ENCODE measurements around the gene DNAAF2. TPM values are rescaled to one million over a fixed set of nuclear protein-coding genes. Genes with fewer than 3 reads are reported as not detected.

Gene DNAAF2
- polyA plus RNA-seq, 2 donors, result 2.3 to 5.2 TPM

DNA sequence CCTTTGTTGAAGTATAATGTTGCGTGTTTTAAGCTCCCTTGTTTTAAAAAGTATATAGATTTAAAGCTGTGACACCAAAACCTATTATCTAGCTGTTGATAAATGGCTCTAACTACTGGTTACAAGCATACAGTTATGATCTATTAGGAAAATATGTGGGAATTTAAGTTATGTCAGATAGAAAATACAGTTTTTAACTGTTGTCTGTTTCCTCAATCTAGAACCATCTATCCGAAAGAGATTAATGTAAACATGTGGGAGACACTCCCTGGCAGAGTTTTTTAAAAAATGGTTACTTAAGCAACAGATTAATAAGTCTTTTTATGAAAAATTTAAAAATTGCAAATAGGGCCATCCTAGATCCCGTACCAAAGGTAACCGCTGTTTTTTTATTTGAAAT is 22.8 kb downstream of the DNAAF2 start:
- 89 to 91% methylated on average over 4 of the region's 4 CpGs for WGBS, 2 donors
- Histone ChIP-seq H3K9me3 (ENCODE audit: control insufficient read depth in 2 of 2, insufficient read depth in 1 of 2, low read depth in 1 of 2, low read length in 1 of 2) (no peaks in the 10 kb centered on the region), H3K36me3 (ENCODE audit: control insufficient read depth in 2 of 2, insufficient read depth in 2 of 2, low read length in 1 of 2) (no peaks in the 10 kb centered on the region), H3K4me3 (ENCODE audit: low read depth in 1 of 2, low read length in 2 of 2) (no peak overlapping the region), H3K4me1 (ENCODE audit: control insufficient read depth in 2 of 2, insufficient read depth in 2 of 2, low read length in 1 of 2) (no peaks in the 10 kb centered on the region), H3K27me3 (ENCODE audit: control insufficient read depth in 1 of 2, insufficient read depth in 2 of 2, low read length in 2 of 2) (no peaks in the 10 kb centered on the region), H3K27ac (ENCODE audit: low read depth in 2 of 2, low read length in 1 of 2) (no peak overlapping the region)

- H3K4me1 ChIP-seq (ENCODE audit: control insufficient read depth in 2 of 2, insufficient read depth in 2 of 2, low read length in 1 of 2), result no peaks in the 10 kb centered on the region
- no peaks in the 10 kb centered on the region for H3K27me3 ChIP-seq (ENCODE audit: control insufficient read depth in 1 of 2, insufficient read depth in 2 of 2, low read length in 2 of 2)
- H3K9me3 ChIP-seq (ENCODE audit: control insufficient read depth in 2 of 2, insufficient read depth in 1 of 2, low read depth in 1 of 2, low read length in 1 of 2), result no peaks in the 10 kb centered on the region
- H3K4me3 ChIP-seq (ENCODE audit: low read depth in 1 of 2, low read length in 2 of 2), result no peak overlapping the region
- H3K36me3 ChIP-seq (ENCODE audit: control insufficient read depth in 2 of 2, insufficient read depth in 2 of 2, low read length in 1 of 2), result peaks cover 0 to 3% of the 10 kb centered on the region in 2 donors
- 86 to 87% methylated on average over 6 of the region's 6 CpGs for WGBS, 2 donors
- no peak overlapping the region for H3K27ac ChIP-seq (ENCODE audit: low read depth in 2 of 2, low read length in 1 of 2)
Measured at GRCh38 chr14:49607583-49607982, 27.5 kb downstream of the DNAAF2 start.

DNA sequence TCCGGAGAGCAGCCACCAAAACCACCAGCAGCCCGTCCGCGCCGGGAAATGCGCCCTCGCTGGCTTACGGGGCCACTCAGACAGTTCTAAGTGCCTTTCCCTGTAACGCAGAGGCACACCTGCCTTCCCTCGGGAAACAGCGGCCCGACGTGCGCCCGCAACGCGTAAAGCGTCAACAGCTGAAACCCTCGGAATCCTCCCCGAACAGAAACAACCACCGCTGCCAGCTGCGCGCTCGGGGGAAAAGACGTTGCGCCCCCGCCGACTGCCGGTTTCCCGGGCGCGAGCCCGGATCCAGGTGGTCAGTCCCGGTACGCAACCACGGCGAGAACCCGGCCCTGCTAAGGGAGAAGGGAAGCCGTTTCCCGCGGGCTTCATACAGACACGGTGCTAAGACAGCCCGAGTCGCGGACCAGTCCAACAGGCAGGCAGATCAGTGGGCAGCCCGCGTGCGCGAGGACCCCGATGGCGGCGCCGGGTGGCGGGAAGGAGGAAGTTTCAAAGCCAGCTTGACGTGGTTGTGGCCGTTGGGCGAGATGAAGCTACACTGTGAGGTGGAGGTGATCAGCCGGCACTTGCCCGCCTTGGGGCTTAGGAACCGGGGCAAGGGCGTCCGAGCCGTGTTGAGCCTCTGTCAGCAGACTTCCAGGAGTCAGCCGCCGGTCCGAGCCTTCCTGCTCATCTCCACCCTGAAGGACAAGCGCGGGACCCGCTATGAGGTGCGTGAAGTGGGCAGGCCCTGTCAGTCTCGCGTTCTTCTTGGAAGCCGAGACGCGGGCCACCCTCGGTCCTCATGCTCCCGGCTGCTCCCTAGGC is 36.4 kb downstream of the DNAAF2 start, which contains the start of gene LRR1:
Gene LRR1, plus strand, starts transcription at position 456 of the 816 bp plus-strand sequence. Its CDS starts 81 bp downstream, at position 537.
- Histone ChIP-seq H3K4me3 (ENCODE audit: low read depth in 1 of 2, low read length in 2 of 2) (peak within 1 kb of the TSS; percentile 71 to 91), H3K4me1 (ENCODE audit: control insufficient read depth in 2 of 2, insufficient read depth in 2 of 2, low read length in 1 of 2) (no peaks in the 10 kb centered on the region), H3K9me3 (ENCODE audit: control insufficient read depth in 2 of 2, insufficient read depth in 1 of 2, low read depth in 1 of 2, low read length in 1 of 2) (no peaks in the 10 kb centered on the region), H3K27ac (ENCODE audit: low read depth in 2 of 2, low read length in 1 of 2) (peak within 1 kb of the TSS; percentile 92 to 99), H3K27me3 (ENCODE audit: control insufficient read depth in 1 of 2, insufficient read depth in 2 of 2, low read length in 2 of 2) (no peaks in the 10 kb centered on the region), H3K36me3 (ENCODE audit: control insufficient read depth in 2 of 2, insufficient read depth in 2 of 2, low read length in 1 of 2) (no peaks in the 10 kb centered on the region)
- 0 to 1% methylated on average over 77 of the region's 77 CpGs for WGBS, 2 donors

DNA sequence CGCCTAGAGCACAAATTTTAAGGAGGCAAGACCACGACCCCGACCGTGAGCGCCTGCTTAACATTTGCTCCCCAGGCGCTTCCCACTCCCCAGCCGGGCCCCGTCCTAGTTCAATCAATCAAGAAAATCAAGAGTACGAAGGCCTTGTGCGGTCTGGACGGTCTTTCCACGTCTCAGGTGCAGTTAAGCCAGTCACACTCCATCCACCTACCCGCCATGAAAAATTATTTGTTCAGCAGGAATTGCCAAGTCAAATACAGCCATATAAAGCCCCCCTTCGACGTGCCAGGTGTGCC is 36.9 kb downstream of the DNAAF2 start:
- peak overlapping the region; percentile 71 to 91 for H3K4me3 ChIP-seq (ENCODE audit: low read depth in 1 of 2, low read length in 2 of 2)
- H3K27ac ChIP-seq (ENCODE audit: low read depth in 2 of 2, low read length in 1 of 2), result peak overlapping the region; percentile 92 to 99
- no peaks in the 10 kb centered on the region for H3K4me1 ChIP-seq (ENCODE audit: control insufficient read depth in 2 of 2, insufficient read depth in 2 of 2, low read length in 1 of 2)
- no peaks in the 10 kb centered on the region for H3K27me3 ChIP-seq (ENCODE audit: control insufficient read depth in 1 of 2, insufficient read depth in 2 of 2, low read length in 2 of 2)
- no peaks in the 10 kb centered on the region for H3K9me3 ChIP-seq (ENCODE audit: control insufficient read depth in 2 of 2, insufficient read depth in 1 of 2, low read depth in 1 of 2, low read length in 1 of 2)
- H3K36me3 ChIP-seq (ENCODE audit: control insufficient read depth in 2 of 2, insufficient read depth in 2 of 2, low read length in 1 of 2), result no peaks in the 10 kb centered on the region
- WGBS, 2 donors, result 0 to 1% methylated on average over 15 of the region's 15 CpGs

DNA sequence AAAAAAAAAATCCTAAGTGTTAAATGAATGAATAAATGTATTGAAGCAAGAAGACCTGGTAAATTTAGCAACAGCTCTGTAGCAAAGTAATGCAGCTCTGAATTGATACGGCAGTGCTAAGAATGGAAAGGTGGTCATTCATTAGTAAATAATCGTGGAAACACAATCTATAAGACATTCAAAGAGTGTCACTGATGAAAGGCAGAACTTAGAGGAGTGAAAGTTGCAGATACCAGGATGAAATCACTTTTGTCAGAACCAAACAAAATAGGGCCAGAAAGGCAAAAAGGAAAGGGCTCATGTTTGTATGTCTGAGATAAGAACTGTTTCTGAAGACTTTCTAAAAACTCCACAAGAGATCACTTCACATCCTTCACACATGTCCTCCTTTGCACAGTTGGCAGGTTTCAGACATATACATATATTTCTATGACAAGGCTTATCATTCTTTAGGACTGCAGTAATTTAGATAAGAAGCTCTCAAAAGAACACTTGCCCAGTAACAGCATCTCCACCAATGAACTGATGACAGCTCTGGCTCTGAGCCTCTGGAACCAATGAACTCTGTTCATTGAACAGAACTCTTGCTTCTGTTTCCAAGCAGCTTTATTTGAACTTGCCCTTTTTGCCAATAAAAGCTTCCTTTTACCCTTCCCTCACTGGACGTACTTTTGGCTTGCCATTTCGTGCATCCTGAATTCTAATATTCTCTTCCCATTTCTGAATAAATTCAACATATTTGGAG is 40.5 kb downstream of the DNAAF2 start:
- 47 to 55% methylated on average over 4 of the region's 4 CpGs for WGBS, 2 donors

DNA sequence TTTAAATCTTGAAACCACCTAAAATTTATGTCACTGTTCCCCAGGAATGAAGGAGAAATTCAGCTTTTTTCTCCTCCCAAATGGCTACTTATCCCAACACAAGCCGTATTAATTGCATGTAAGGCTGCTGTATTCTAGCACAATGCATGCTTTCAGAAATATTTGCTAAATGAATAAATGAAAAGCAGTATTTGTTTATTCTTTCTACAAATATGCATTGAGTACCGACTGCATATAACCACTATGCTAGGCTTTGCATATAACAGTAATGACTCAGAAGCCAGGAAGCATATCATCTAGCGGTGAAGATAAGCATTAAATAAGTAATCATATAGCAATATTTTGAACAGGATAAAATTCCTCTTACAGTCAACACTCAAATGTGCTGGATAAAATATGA is 42.0 kb downstream of the DNAAF2 start:
- Histone ChIP-seq H3K4me3 (ENCODE audit: low read depth in 1 of 2, low read length in 2 of 2) (no peak overlapping the region), H3K36me3 (ENCODE audit: control insufficient read depth in 2 of 2, insufficient read depth in 2 of 2, low read length in 1 of 2) (no peaks in the 10 kb centered on the region), H3K27ac (ENCODE audit: low read depth in 2 of 2, low read length in 1 of 2) (no peak overlapping the region), H3K27me3 (ENCODE audit: control insufficient read depth in 1 of 2, insufficient read depth in 2 of 2, low read length in 2 of 2) (no peaks in the 10 kb centered on the region), H3K4me1 (ENCODE audit: control insufficient read depth in 2 of 2, insufficient read depth in 2 of 2, low read length in 1 of 2) (no peaks in the 10 kb centered on the region), H3K9me3 (ENCODE audit: control insufficient read depth in 2 of 2, insufficient read depth in 1 of 2, low read depth in 1 of 2, low read length in 1 of 2) (no peaks in the 10 kb centered on the region)
- 81% methylated on average over 3 of the region's 3 CpGs for WGBS, 2 donors

More for the DNA sequence above, 40.5 kb downstream of the DNAAF2 start:
- Histone ChIP-seq H3K36me3 (ENCODE audit: control insufficient read depth in 2 of 2, insufficient read depth in 2 of 2, low read length in 1 of 2) (no peaks in the 10 kb centered on the region), H3K27me3 (ENCODE audit: control insufficient read depth in 1 of 2, insufficient read depth in 2 of 2, low read length in 2 of 2) (no peaks in the 10 kb centered on the region), H3K4me1 (ENCODE audit: control insufficient read depth in 2 of 2, insufficient read depth in 2 of 2, low read length in 1 of 2) (no peaks in the 10 kb centered on the region), H3K4me3 (ENCODE audit: low read depth in 1 of 2, low read length in 2 of 2) (no peak overlapping the region), H3K9me3 (ENCODE audit: control insufficient read depth in 2 of 2, insufficient read depth in 1 of 2, low read depth in 1 of 2, low read length in 1 of 2) (no peaks in the 10 kb centered on the region), H3K27ac (ENCODE audit: low read depth in 2 of 2, low read length in 1 of 2) (no peak overlapping the region)

GRCh38 chr14:49589387-49589786 is 45.7 kb downstream of the DNAAF2 start:
- Histone ChIP-seq H3K9me3 (ENCODE audit: control insufficient read depth in 2 of 2, insufficient read depth in 1 of 2, low read depth in 1 of 2, low read length in 1 of 2) (no peaks in the 10 kb centered on the region), H3K4me1 (ENCODE audit: control insufficient read depth in 2 of 2, insufficient read depth in 2 of 2, low read length in 1 of 2) (peaks cover 0 to 2% of the 10 kb centered on the region in 2 donors), H3K4me3 (ENCODE audit: low read depth in 1 of 2, low read length in 2 of 2) (no peak overlapping the region), H3K27ac (ENCODE audit: low read depth in 2 of 2, low read length in 1 of 2) (no peak overlapping the region), H3K27me3 (ENCODE audit: control insufficient read depth in 1 of 2, insufficient read depth in 2 of 2, low read length in 2 of 2) (no peaks in the 10 kb centered on the region), H3K36me3 (ENCODE audit: control insufficient read depth in 2 of 2, insufficient read depth in 2 of 2, low read length in 1 of 2) (peaks cover 0 to under 1% of the 10 kb centered on the region in 2 donors)
- 91 to 92% methylated on average over 3 of the region's 3 CpGs for WGBS, 2 donors

DNA sequence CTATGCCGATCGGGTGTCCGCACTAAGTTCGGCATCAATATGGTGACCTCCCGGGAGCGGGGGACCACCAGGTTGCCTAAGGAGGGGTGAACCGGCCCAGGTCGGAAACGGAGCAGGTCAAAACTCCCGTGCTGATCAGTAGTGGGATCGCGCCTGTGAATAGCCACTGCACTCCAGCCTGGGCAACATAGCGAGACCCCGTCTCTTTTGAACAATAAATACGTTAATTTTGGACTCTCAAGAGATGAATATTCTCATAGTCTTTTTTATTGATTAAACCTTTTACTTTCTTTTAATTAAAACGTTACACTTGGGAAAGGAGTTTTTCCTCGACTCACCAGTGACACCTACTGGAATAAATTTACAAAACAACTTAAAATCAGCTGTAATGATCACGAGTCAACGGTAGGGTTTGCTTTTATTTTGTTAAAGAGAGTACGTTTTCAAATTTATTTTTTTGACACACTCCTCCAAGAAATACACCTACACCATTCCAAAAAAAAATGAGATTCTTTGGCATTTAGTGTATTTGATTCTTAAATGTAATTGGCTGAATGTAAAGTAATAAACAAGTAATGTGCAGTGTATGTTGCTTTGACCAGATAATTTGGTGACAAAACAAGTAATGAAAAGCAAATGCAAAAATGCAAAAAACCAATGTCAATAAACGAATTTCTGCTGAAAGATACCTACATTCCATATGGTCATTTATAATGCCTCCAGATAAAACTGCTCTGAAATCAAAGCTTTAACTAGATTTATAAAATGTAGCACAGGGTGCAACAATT is 48.2 kb downstream of the DNAAF2 start:
- Histone ChIP-seq H3K9me3 (ENCODE audit: control insufficient read depth in 2 of 2, insufficient read depth in 1 of 2, low read depth in 1 of 2, low read length in 1 of 2) (no peaks in the 10 kb centered on the region), H3K27ac (ENCODE audit: low read depth in 2 of 2, low read length in 1 of 2) (peak overlapping the region; percentile 83 to 93), H3K36me3 (ENCODE audit: control insufficient read depth in 2 of 2, insufficient read depth in 2 of 2, low read length in 1 of 2) (peaks cover 0 to 10% of the 10 kb centered on the region in 2 donors), H3K4me3 (ENCODE audit: low read depth in 1 of 2, low read length in 2 of 2) (peak overlapping the region in 1 of 2 donors; percentile 98), H3K27me3 (ENCODE audit: control insufficient read depth in 1 of 2, insufficient read depth in 2 of 2, low read length in 2 of 2) (no peaks in the 10 kb centered on the region), H3K4me1 (ENCODE audit: control insufficient read depth in 2 of 2, insufficient read depth in 2 of 2, low read length in 1 of 2) (peaks cover 0 to 2% of the 10 kb centered on the region in 2 donors)
- WGBS, 2 donors, result 2 to 3% methylated on average over 11 to 12 of the region's 21 CpGs

All from esophagus (tissue), 2 donors.